Muscle layer of colon (tissue), 2 donors: ENCODE results near the gene ALKBH5.

Experiments
- H3K27ac ChIP-seq: one replicate; pipeline ENCODE4 v1.7.0; 2013; ENCODE audit warnings: low read depth, mild to moderate bottlenecking, low read length, moderate library complexity
- H3K27me3 ChIP-seq, 2 donors: one replicate each; pipeline ENCODE4 v1.7.0; 2013; ENCODE audit warnings: low read length in 2 of 2, mild to moderate bottlenecking in 2 of 2; ENCODE audit not compliant: insufficient read depth in 2 of 2, control insufficient read depth in 1 of 2
- H3K36me3 ChIP-seq: one replicate; pipeline ENCODE4 v1.7.0; 2013; ENCODE audit warnings: mild to moderate bottlenecking, low read length; ENCODE audit not compliant: insufficient read depth
- H3K4me1 ChIP-seq: one replicate; pipeline ENCODE4 v1.7.0; 2013; ENCODE audit warnings: mild to moderate bottlenecking, low read length; ENCODE audit not compliant: insufficient read depth
- H3K4me3 ChIP-seq, 2 donors: one replicate each; pipeline ENCODE4 v1.7.0; 2013; ENCODE audit warnings: low read length in 2 of 2, low read depth in 1 of 2, mild to moderate bottlenecking in 1 of 2, moderate library complexity in 1 of 2
- H3K9ac ChIP-seq: one replicate; pipeline ENCODE4 v1.7.0; 2013; ENCODE audit warnings: low read length
- H3K9me3 ChIP-seq: one replicate; pipeline ENCODE4 v1.7.0; 2013; ENCODE audit warnings: mild to moderate bottlenecking, low read length
- donor health status: abdominal sarcoma.
- donor health status: Adenocarcinoma of cecum.

ALKBH5 gene

GRCh38 chr17:18159551-18160120 is 24.0 kb upstream of the ALKBH5 start:
- Histone ChIP-seq H3K9me3 (no peaks in the 10 kb centered on the region), H3K9ac (no peak overlapping the region), H3K27ac (no peak overlapping the region), H3K27me3 (no peaks in the 10 kb centered on the region), H3K36me3 (no peaks in the 10 kb centered on the region), H3K4me1 (peaks cover 5% of the 10 kb centered on the region), H3K4me3 (no peak overlapping the region)

- no peaks in the 10 kb centered on the region for H3K9me3 ChIP-seq
- no peaks in the 10 kb centered on the region for H3K36me3 ChIP-seq
- no peaks in the 10 kb centered on the region for H3K27me3 ChIP-seq
- H3K4me3 ChIP-seq, result no peak overlapping the region
- no peak overlapping the region for H3K9ac ChIP-seq
- no peak overlapping the region for H3K27ac ChIP-seq
- H3K4me1 ChIP-seq, result peaks cover 5% of the 10 kb centered on the region
Measured at GRCh38 chr17:18160128-18160856, 23.3 kb upstream of the ALKBH5 start.

DNA sequence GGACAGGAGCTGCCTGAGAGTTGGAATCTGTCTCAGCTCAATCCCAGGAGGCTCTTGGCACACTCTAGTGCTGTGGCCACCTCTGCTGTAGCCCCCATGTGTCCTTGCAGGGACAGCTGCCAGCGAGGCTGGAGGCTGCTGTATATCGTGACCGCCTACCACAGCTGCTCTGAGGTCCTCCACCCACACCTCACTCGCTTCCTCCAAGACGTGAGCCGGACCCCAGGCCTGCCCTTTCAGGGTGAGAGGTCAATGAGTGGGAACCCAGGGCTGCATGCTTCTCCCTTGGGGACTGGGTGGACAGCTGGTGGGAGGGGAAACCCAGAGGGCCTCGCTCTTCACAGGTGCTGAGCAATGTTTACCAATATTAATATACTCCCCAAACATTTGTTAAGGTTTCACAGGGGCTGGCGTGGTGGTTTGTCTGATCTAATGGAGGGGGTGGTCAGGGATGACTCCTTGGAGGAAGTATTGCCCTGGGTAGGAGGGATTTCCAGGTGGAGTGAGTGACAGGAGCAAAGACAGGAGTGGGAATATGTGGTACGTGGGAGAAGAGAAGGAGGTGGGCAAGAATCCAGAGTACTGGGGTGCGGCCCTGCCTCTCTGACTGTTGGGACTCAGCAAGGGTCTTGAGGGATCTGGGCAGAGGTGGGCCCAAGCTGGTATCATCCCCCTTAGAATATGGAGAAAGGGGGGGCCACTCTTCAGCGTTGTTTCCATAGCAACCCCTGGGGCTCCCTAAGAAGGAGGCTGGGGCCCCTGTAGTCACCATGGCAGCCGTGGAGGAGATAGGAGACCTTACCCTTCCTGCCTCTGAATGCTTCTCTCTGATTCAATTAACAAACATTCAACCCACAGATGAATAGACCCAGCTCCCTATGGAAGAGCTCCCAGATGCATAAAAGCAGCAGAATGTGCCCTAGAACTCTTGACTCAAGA is 22.2 kb upstream of the ALKBH5 start:
- Histone ChIP-seq H3K9ac (no peak overlapping the region), H3K36me3 (no peaks in the 10 kb centered on the region), H3K9me3 (no peaks in the 10 kb centered on the region), H3K27ac (no peak overlapping the region), H3K4me3 (no peak overlapping the region), H3K4me1 (peaks cover 5% of the 10 kb centered on the region), H3K27me3 (no peaks in the 10 kb centered on the region)

DNA sequence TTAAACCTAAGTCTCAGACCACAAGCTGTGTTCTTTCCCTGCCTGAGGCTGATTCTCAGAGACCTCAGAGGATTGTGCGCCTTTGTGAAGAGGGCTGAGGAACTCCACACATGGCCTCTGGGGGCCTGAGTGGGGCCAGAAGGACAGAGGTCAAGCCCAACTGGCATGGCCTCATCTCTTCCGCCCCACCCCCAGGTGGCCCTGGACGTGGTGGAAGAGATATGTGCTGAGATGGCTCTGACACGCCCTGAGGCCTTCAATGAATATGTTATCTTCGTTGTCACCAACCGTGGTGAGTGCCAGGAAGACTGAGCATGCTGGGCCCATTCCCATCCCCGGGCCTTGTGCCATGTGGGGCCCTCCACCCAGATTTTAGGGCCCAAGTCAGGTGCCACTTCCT is 20.1 kb upstream of the ALKBH5 start:
- Histone ChIP-seq H3K4me1 (peaks cover 4% of the 10 kb centered on the region), H3K27ac (no peak overlapping the region), H3K36me3 (no peaks in the 10 kb centered on the region), H3K9me3 (no peaks in the 10 kb centered on the region), H3K4me3 (no peak overlapping the region), H3K9ac (no peak overlapping the region), H3K27me3 (no peaks in the 10 kb centered on the region)

DNA sequence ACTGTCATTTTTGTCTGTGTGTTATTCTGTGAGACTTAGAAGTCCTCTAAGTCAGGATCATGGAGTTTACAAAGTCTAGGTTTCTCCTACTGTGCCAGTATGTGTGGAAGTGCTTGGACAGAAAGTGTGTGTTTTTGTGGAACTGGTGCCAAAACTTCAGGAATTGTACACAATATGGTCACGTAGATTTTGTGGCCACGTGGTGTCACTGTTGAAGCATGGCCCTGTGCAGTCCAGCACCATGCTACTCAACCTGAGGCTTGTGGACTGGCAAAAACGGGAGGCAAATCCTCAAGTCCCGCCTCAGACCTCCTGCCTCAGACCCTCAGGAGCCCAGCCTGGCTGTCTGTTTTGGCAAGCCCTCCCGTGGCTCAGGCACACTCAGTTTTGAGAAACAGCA is 16.7 kb upstream of the ALKBH5 start:
- Histone ChIP-seq H3K9me3 (no peaks in the 10 kb centered on the region), H3K36me3 (no peaks in the 10 kb centered on the region), H3K4me1 (no peaks in the 10 kb centered on the region), H3K27ac (no peak overlapping the region), H3K9ac (no peak overlapping the region), H3K4me3 (no peak overlapping the region), H3K27me3 (no peaks in the 10 kb centered on the region)

DNA sequence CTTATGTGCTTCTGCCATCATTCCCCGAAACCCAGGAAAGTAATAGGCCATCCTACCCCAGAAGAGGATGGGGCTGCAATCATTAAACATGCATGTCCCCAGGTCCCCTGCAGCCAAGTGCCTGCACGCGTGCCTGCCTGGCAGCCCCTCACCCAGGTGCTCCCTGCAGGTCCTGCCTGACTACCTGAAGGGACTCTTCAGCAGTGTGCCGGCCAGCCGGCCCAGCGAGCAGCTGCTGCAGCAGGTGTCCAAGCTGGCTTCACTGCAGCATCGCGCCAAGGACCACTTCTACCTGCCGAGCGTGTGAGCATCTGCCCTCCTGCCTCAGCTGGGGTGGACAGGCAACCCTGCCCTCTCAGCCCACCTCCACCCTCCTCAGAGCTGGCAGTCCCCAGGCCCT is 16.2 kb upstream of the ALKBH5 start:
- H3K4me1 ChIP-seq, result no peaks in the 10 kb centered on the region
- no peak overlapping the region for H3K4me3 ChIP-seq
- H3K27me3 ChIP-seq, result no peaks in the 10 kb centered on the region
- no peaks in the 10 kb centered on the region for H3K36me3 ChIP-seq
- H3K9me3 ChIP-seq, result no peaks in the 10 kb centered on the region
- H3K27ac ChIP-seq, result no peak overlapping the region
- no peak overlapping the region for H3K9ac ChIP-seq

- H3K4me1 ChIP-seq, result no peaks in the 10 kb centered on the region
- H3K36me3 ChIP-seq, result no peaks in the 10 kb centered on the region
- no peak overlapping the region for H3K9ac ChIP-seq
- H3K9me3 ChIP-seq, result no peaks in the 10 kb centered on the region
- H3K4me3 ChIP-seq, result no peak overlapping the region
- H3K27me3 ChIP-seq, result no peaks in the 10 kb centered on the region
- no peak overlapping the region for H3K27ac ChIP-seq
Measured at GRCh38 chr17:18172531-18173278, 10.9 kb upstream of the ALKBH5 start.

DNA sequence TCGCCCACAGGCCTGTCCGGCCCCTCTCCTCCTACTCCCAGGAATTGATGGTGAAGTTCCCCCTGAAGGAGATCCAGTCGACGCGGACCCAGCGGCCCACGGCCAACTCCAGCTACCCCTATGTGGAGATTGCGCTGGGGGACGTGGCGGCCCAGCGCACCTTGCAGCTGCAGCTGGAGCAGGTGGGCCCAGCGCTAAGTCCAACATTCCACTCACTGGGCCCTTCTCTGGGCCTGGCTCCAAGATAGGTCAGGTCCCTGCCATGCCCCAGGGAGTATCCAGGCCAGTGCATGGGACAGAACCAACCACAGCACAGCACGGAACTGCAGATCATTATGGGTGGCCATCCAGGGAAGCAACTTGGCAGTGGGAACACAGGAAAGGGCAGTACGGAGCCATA is 9.9 kb upstream of the ALKBH5 start:
- Histone ChIP-seq H3K27me3 (no peaks in the 10 kb centered on the region), H3K4me1 (no peaks in the 10 kb centered on the region), H3K27ac (no peak overlapping the region), H3K9ac (no peak overlapping the region), H3K36me3 (no peaks in the 10 kb centered on the region), H3K9me3 (no peaks in the 10 kb centered on the region), H3K4me3 (no peak overlapping the region)

DNA sequence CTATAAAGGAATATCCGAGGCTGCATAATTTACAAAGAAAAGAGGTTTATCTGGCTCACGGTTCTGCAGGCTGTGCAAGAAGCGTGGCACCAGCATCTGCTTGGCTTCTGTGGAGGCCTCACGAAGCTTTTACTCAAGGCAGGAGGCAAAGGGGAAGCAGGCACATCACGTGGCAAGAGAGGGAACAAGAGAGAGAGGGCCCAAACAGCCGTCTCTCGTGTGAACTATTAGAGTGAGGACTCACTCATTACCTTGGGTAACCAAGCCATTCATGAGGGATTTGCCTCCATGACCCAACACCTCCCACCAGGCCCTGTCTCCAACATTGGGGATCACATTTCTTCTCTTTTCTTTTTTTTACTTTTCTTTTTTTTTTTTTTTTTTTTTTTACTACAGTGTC is 7.5 kb upstream of the ALKBH5 start:
- Histone ChIP-seq H3K27ac (no peak overlapping the region), H3K4me3 (no peak overlapping the region), H3K27me3 (no peaks in the 10 kb centered on the region), H3K9ac (no peak overlapping the region), H3K36me3 (no peaks in the 10 kb centered on the region), H3K9me3 (no peaks in the 10 kb centered on the region), H3K4me1 (no peaks in the 10 kb centered on the region)

- no peak overlapping the region for H3K27ac ChIP-seq
- no peak overlapping the region for H3K9ac ChIP-seq
- no peaks in the 10 kb centered on the region for H3K9me3 ChIP-seq
- no peaks in the 10 kb centered on the region for H3K27me3 ChIP-seq
- H3K36me3 ChIP-seq, result no peaks in the 10 kb centered on the region
- peaks cover 4% of the 10 kb centered on the region for H3K4me1 ChIP-seq
- no peak overlapping the region for H3K4me3 ChIP-seq
Measured at GRCh38 chr17:18177133-18177532, 6.5 kb upstream of the ALKBH5 start.

DNA sequence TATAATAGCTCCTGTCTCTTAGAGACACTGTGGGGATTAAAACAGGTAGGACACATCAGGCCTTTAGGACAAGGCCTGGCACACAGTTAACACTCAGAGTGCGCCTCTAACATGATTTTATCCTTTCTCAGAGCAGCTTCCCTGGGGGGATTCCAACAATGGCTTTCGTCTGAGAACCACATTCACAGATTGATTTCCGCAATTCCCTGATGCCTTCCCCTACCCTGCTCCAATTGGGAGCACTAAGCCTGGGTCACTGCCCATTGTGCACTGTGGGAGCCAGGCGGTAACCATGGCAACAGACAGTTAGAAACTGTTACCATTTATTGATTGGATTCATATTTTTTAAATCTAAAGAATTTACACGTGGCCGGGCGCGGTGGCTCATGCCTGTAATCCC is 5.9 kb upstream of the ALKBH5 start:
- no peak overlapping the region for H3K4me3 ChIP-seq
- H3K27ac ChIP-seq, result no peak overlapping the region
- no peak overlapping the region for H3K9ac ChIP-seq
- H3K9me3 ChIP-seq, result no peaks in the 10 kb centered on the region
- peaks cover 8% of the 10 kb centered on the region for H3K4me1 ChIP-seq
- no peaks in the 10 kb centered on the region for H3K36me3 ChIP-seq
- H3K27me3 ChIP-seq, result no peaks in the 10 kb centered on the region
